GM21515 (cell line): ENCODE data around the gene DYSF.

ENCODE experiments used
- ATAC-seq: cut with Tn5 transposase; IDR thresholded peaks from one replicate; pipeline ENCODE4 v1.9.1; 2021; ENCODE audit not compliant: unreplicated experiment

The DYSF gene

DNA sequence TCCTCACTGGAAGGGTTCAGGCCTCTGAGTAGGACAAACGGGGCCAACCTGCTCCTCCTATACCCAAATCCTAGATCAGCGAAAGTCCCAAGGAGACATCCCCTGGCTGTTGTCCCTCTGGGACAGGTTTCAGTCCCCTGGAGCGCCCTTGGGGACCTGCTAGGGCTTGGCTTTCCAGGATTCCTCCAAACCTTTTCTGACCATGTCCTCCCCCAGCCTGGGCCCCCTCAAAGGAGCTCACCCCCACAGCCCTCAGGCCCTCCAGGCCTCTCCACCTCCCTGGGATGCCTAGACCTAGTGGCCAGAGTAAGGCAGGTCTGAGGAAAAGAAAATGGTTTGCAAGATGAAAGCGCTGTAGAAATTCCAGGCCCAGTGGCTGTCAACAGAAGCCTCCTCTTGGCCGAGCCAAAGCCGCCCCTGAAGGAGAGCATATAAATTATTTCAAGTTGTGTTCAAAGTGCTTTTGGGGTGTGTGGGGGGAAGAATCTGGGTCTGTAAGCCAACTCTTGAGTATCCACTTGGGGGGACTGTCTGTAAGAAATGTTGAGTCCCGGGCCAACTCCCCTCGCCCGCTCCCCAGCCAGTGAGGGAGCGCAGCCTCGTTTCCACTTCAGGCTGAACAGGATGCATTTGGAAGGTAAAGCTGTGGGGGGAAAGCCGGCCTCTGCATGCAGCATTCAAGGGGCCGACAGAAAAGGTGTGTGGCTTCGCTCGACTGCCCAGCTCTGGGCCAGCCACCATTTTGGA, 158.6 kb downstream of the DYSF start:
- no peak for ATAC-seq

DNA sequence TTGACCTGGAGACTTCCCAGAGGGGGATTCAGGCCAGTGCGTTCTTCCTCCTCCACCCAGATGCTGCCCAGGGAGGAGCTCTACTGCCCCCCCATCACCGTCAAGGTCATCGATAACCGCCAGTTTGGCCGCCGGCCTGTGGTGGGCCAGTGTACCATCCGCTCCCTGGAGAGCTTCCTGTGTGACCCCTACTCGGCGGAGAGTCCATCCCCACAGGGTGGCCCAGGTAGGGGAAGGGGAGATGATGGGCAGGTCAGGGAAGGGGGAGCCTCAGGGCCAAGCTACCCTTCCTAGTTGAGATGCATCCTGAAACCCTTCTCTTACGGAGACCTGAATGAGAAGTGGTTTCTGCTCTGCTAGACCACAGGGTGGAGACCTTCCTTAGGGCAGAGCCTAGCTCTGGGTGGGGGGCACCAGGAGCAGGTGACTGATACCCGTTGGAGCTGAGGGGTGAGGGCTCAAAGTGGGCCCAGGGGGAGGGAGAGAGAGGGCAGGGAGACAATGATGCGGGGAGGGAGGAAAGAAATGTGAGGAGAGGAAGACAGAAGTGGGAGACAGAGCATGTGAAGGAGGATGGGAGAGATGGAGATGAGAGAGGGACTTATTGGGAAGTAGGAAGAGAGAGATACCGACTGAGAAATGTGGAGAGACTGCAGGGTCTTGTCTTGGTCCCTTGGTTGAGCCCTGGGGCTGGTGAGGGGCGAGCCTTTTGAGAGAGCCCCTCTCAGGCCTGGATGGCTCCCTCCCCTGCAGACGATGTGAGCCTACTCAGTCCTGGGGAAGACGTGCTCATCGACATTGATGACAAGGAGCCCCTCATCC, 159.4 kb downstream of the DYSF start:
- ATAC-seq, result no peak

GRCh38 chr2:71613403-71613952, 160.1 kb downstream of the DYSF start:
- no peak for ATAC-seq

- no peak for ATAC-seq
These were observed 160.9 kb downstream of the DYSF start for GRCh38 chr2:71613953-71614925.

- ATAC-seq, result no peak
These were observed 161.8 kb downstream of the DYSF start for GRCh38 chr2:71614976-71615766.

GRCh38 chr2:71615767-71616730, 162.7 kb downstream of the DYSF start:
- no peak for ATAC-seq

- ATAC-seq, result no peak
These were observed 163.9 kb downstream of the DYSF start for GRCh38 chr2:71617266-71617665.

- no peak for ATAC-seq
These were observed 165.2 kb downstream of the DYSF start for GRCh38 chr2:71618327-71619113.

DNA sequence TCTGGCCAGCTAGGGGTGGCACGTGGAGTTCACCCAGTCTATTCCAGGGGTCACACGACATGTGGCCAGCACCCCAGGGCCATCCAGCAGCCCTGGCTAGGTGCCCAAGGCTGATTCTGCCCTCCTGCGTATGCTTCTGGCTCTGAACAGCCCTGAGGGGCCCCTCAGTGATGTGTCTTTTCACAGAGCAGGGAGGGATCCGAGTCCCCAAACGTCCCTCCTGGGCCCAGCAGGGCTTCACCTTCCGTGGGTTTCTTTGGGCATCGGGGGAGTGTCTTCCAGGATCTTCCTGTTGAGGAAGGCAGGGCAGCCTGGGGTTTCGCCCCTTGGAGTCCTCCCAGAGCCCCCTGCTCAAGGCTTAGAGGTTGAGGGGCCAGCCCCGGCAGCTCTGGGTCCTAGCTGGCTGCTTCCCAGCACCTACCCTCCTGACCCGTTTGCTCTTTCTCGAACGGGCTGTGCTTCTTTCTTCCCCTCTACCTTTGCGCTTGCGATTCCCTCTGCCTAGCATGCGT, 165.9 kb downstream of the DYSF start:
- no peak for ATAC-seq

GRCh38 chr2:71620116-71620515, 166.8 kb downstream of the DYSF start:
- no peak for ATAC-seq

- no peak for ATAC-seq
These were observed 167.5 kb downstream of the DYSF start for GRCh38 chr2:71620851-71621251.

- no peak for ATAC-seq
These were observed 175.9 kb downstream of the DYSF start for GRCh38 chr2:71629273-71629672.

- ATAC-seq, result no peak
These were observed 176.6 kb downstream of the DYSF start for GRCh38 chr2:71629771-71630453.

GRCh38 chr2:71630454-71631328, 177.3 kb downstream of the DYSF start:
- no peak for ATAC-seq

DNA sequence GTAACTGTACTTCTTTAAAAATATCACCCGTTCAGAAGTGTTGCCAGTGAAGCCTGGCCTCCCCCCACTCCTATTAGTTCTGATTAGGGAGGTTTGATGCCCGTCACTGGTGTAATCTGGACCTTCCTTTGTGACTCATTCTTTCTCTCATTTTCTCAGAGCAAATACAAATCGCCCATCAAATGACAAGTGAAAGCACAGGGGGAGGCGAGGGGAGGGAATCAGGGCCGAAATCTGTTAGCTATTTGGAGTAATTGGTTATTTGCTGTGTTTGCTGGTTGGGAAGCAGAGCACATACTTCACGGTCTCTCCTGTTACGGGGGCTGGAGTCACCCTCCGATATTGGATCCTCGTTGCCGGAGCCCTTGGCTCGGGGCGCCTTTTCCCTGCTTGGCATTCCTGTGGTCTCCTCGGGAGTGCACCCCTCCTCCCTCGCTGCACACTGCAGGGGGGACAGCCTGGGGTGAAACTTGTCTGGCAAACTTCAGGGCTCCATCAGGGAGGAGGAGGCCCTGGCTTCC, 178.1 kb downstream of the DYSF start:
- no peak for ATAC-seq

DNA sequence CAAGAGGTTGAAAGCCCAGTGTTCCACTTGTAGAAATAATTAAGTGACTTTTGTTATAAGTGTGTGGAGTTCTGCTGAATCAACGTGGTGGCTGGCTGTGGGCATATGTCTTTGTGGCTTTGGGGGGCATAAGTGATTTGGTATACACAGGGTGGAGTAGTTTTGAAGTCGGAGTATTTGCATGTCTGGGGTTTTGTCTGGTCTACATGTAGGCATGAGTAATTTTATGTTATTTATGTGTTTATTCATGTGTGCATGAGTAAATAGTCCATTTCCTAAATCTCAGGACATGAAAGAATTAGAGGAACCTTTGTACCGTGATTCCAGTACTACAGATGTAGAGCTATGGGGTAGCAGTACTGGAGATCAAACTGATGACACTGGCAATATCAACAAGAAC, 179.7 kb downstream of the DYSF start:
- ATAC-seq, result no peak
